Measurements from ENCODE around the gene DLG5.
"Not testable (repeated sequence)": the region's sequence is repeated elsewhere in the genome, so short reads cannot be mapped to it uniquely, and the experiment has no call there.

The DLG5 gene

GRCh38 chr10:77792155-77792554 is 134.4 kb downstream of the DLG5 start:
- no peak for DNase-seq (ENCODE audit: low spot score)

GRCh38 chr10:77791506-77791905 is 135.0 kb downstream of the DLG5 start:
- no peak for DNase-seq (ENCODE audit: low spot score)

GRCh38 chr10:77789861-77790260 is 136.7 kb downstream of the DLG5 start:
- DNase-seq (ENCODE audit: low spot score) = no peak

GRCh38 chr10:77789016-77789415 is 137.5 kb downstream of the DLG5 start:
- DNase-seq (ENCODE audit: low spot score) = no peak

GRCh38 chr10:77788496-77789010 is 138.0 kb downstream of the DLG5 start:
- DNase-seq (ENCODE audit: low spot score) = no peak

- no peak for DNase-seq (ENCODE audit: low spot score)
Observed at GRCh38 chr10:77787440-77787839, 139.1 kb downstream of the DLG5 start.

- DNase-seq (ENCODE audit: low spot score) = no peak
Observed at GRCh38 chr10:77784856-77785255, 141.7 kb downstream of the DLG5 start.

GRCh38 chr10:77782328-77783061 is 144.1 kb downstream of the DLG5 start:
- DNase-seq (ENCODE audit: low spot score) = no peak

- no peak for DNase-seq (ENCODE audit: low spot score)
Observed at GRCh38 chr10:77781451-77782327, 144.9 kb downstream of the DLG5 start.

GRCh38 chr10:77780180-77780579 is 146.4 kb downstream of the DLG5 start:
- DNase-seq (ENCODE audit: low spot score) = no peak

GRCh38 chr10:77776487-77776886 is 150.1 kb downstream of the DLG5 start:
- DNase-seq (ENCODE audit: low spot score) = no peak

GRCh38 chr10:77774940-77775391 is 151.6 kb downstream of the DLG5 start:
- no peak for DNase-seq (ENCODE audit: low spot score)

- DNase-seq (ENCODE audit: low spot score) = no peak
Observed at GRCh38 chr10:77773631-77774426, 152.7 kb downstream of the DLG5 start.

- DNase-seq (ENCODE audit: low spot score) = not testable (repeated sequence)
Observed at GRCh38 chr10:77772852-77773600, 153.5 kb downstream of the DLG5 start.

GRCh38 chr10:77771851-77772250 is 154.7 kb downstream of the DLG5 start:
- DNase-seq (ENCODE audit: low spot score) = no peak

- DNase-seq (ENCODE audit: low spot score) = no peak
Observed at GRCh38 chr10:77771450-77771849, 155.1 kb downstream of the DLG5 start.

GRCh38 chr10:77770868-77771175 is 155.7 kb downstream of the DLG5 start:
- DNase-seq (ENCODE audit: low spot score) = no peak

- no peak for DNase-seq (ENCODE audit: low spot score)
Observed at GRCh38 chr10:77770081-77770867, 156.3 kb downstream of the DLG5 start.

- no peak for DNase-seq (ENCODE audit: low spot score)
Observed at GRCh38 chr10:77768039-77768438, 158.5 kb downstream of the DLG5 start.

All from putamen (tissue), 1 donor.